GM21723 (cell line): ENCODE data around the gene MFAP3L.

ENCODE experiments used
- ATAC-seq: cut with Tn5 transposase; IDR thresholded peaks from one replicate; pipeline ENCODE4 v1.9.1; 2021; ENCODE audit warnings: mild to moderate bottlenecking, moderate library complexity; ENCODE audit not compliant: unreplicated experiment

Gene MFAP3L

GRCh38 chr4:170022211-170022610, 4.0 kb downstream of the MFAP3L start:
- no peak for ATAC-seq

GRCh38 chr4:170017252-170017651, 8.9 kb downstream of the MFAP3L start:
- ATAC-seq = no peak

- ATAC-seq = no peak
Measured at GRCh38 chr4:170015285-170015684, 10.9 kb downstream of the MFAP3L start.

- ATAC-seq = no peak
Measured at GRCh38 chr4:170014359-170015011, 11.7 kb downstream of the MFAP3L start.

GRCh38 chr4:170012629-170012958, 13.6 kb downstream of the MFAP3L start:
- no peak for ATAC-seq

- ATAC-seq = no peak
Measured at GRCh38 chr4:170011921-170012628, 14.1 kb downstream of the MFAP3L start.

GRCh38 chr4:170009291-170009690, 16.9 kb downstream of the MFAP3L start:
- ATAC-seq = no peak

- no peak for ATAC-seq
Measured at GRCh38 chr4:170008801-170009200, 17.4 kb downstream of the MFAP3L start.

GRCh38 chr4:170008371-170008770, 17.8 kb downstream of the MFAP3L start:
- ATAC-seq = no peak

GRCh38 chr4:170007113-170007512, 19.1 kb downstream of the MFAP3L start:
- ATAC-seq = no peak

GRCh38 chr4:170005472-170005871, 20.7 kb downstream of the MFAP3L start:
- no peak for ATAC-seq

GRCh38 chr4:170004651-170005295, 21.4 kb downstream of the MFAP3L start:
- ATAC-seq = no peak

GRCh38 chr4:170003071-170004070, 22.8 kb downstream of the MFAP3L start:
- ATAC-seq = no peak

GRCh38 chr4:170001745-170002267, 24.4 kb downstream of the MFAP3L start:
- ATAC-seq = no peak

- no peak for ATAC-seq
Measured at GRCh38 chr4:170001011-170001744, 25.0 kb downstream of the MFAP3L start.

GRCh38 chr4:169999923-170000322, 26.3 kb downstream of the MFAP3L start:
- no peak for ATAC-seq

- no peak for ATAC-seq
Measured at GRCh38 chr4:169998981-169999380, 27.2 kb downstream of the MFAP3L start.

GRCh38 chr4:169996379-169997240, 29.6 kb downstream of the MFAP3L start:
- no peak for ATAC-seq

GRCh38 chr4:169993531-169993930, 32.7 kb downstream of the MFAP3L start:
- ATAC-seq = no peak
